HG03571 (cell line): ENCODE measurements around the gene BABAM2.
"Not testable (repeated sequence)": the region's sequence is repeated elsewhere in the genome, so short reads cannot be mapped to it uniquely, and the experiment has no call there.

Source experiments
- ATAC-seq: cut with Tn5 transposase; IDR thresholded peaks from one replicate; pipeline ENCODE4 v1.9.1; 2021; ENCODE audit not compliant: unreplicated experiment

The BABAM2 gene

GRCh38 chr2:28227498-28227897, 337.0 kb downstream of the BABAM2 start:
- no peak for ATAC-seq

DNA sequence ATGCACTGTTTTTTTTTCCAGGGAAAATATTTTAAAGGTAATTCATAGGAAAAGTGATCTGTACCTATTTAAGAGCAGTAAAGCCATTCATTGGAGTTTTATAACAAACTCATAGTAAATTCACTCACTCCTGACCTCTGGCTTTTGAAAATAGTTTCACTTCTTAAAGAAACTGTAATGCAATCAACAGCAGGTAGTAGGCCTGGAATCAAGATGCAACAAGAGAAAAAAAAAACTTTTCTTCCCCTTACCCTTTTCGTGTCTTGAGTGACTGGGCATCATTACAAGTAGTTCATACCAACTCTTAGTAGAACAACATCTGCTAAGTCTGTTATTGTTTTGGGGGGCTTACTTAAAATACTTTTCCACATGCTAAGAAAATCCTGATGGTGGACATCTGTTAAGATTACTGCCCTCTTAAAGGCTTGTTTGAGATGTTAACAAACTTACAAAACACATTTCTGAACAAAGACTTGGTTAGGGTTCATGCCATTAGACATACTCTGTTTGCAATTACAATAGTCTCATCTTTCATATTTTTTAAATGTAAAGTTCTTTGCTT, 338.0 kb downstream of the BABAM2 start:
- ATAC-seq: no peak

DNA sequence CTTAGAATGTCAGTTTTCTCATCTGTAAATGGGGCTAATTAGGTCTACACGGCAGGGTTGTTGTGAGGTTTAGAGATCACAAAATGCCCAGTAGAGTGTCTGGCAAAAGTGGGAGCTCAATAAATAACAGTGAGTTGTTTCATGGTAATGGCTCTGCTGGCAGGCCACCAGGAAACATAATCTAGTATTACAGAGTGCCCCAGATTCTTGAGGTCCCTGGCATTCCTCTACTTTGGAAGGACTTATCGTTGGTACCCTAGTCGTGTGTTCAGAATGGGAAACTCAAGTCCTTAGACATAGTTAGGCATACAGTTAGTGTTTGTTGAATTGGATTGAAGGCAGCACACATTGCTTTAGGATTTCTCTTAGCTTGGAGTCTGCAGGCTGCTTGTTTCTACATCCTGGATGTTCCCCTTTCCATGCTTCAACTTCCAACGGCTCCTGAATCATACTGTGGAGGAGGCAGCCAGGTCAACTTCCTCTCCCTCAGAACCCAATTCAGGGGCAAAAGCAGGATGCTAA, 340.6 kb downstream of the BABAM2 start:
- ATAC-seq: no peak

GRCh38 chr2:28232295-28232694, 341.8 kb downstream of the BABAM2 start:
- ATAC-seq: no peak

GRCh38 chr2:28233164-28233676, 342.7 kb downstream of the BABAM2 start:
- ATAC-seq: no peak

GRCh38 chr2:28234807-28235206, 344.3 kb downstream of the BABAM2 start:
- no peak for ATAC-seq

- ATAC-seq: no peak
Observed at GRCh38 chr2:28239207-28239606, 348.7 kb downstream of the BABAM2 start.

DNA sequence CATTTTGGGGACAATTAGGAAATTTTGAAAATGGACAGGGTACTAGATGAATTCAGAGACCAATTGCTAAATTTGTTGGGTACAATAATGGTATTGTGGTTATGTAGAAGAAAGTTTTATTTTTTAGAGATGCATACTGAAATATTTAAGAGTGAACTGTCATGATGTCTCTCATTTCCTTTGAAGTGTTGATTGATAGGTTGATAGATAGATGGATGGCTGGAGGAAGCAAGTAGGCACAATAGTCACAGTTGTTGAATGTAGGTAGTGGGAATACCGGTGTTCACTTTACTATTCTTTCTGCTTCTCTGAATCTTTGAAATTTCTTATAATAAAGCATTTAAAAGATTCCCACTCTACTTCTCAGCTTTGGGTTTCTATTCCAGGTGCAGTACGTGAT, 350.4 kb downstream of the BABAM2 start:
- ATAC-seq: no peak

DNA sequence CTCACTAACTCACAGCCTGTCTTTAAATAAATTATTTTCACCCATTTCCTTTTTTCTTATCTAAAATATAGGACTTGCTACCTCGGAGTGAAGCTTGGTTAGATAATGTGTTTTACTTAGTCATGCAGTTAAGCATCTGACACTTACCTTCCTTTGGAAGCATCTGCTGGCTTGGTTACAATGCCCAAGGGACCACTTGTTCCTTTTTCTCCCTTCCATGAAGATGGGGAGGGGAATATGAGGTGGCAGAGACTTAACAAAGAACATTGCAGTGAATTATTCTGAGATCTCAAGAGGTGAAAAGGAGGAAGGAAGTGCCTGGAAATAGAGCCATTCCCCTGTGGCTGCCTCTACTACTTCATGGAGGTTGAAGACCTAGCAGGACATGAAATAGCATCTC, 356.8 kb downstream of the BABAM2 start:
- ATAC-seq: no peak

GRCh38 chr2:28247734-28248133, 357.2 kb downstream of the BABAM2 start:
- no peak for ATAC-seq

DNA sequence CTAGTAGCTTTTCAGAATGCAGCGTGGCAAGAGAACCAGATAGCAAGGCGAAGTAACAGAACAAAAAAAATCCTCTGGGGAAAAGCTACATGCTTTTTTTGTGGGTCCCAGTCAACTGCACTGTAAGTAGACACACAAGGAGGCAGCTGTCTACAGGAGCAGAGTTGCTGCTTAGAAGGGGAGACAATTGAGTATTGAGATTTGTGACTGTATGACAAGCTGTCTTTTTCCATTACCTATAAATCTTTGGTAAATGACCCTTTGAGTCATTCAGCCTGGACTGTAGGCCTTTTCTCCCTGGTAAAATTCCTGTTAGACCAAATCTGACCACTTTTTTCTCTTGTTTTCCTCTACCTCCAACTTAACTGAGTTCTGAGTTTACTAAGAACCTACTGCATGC, 358.0 kb downstream of the BABAM2 start:
- no peak for ATAC-seq

GRCh38 chr2:28250006-28250405, 359.5 kb downstream of the BABAM2 start:
- ATAC-seq: no peak

GRCh38 chr2:28251337-28251736, 360.8 kb downstream of the BABAM2 start:
- no peak for ATAC-seq

GRCh38 chr2:28252311-28252710, 361.8 kb downstream of the BABAM2 start:
- ATAC-seq: peak; percentile 92

GRCh38 chr2:28253543-28253942, 363.0 kb downstream of the BABAM2 start:
- no peak for ATAC-seq

DNA sequence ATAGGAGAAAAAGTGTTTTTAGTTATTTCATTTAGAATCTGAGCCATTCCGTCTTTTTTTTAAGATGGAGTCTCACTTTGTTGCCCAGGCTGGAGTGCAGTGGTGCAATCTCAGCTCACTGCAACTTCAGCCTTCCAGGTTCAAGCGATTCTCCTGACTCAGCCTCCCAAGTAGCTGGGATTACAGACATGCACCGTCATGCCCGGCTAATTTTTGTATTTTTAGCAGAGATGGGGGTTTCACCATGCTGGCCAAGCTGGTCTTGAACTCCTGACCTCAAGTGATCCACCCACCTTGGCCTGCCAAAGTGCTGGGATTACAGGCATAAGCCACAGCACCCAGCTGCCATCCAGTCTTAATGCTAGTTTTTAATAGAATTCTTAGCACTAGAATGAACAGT, 364.7 kb downstream of the BABAM2 start:
- ATAC-seq: not testable (repeated sequence)

GRCh38 chr2:28257182-28257581, 366.7 kb downstream of the BABAM2 start:
- no peak for ATAC-seq

- not testable (repeated sequence) for ATAC-seq
Observed at GRCh38 chr2:28259226-28259625, 368.7 kb downstream of the BABAM2 start.

DNA sequence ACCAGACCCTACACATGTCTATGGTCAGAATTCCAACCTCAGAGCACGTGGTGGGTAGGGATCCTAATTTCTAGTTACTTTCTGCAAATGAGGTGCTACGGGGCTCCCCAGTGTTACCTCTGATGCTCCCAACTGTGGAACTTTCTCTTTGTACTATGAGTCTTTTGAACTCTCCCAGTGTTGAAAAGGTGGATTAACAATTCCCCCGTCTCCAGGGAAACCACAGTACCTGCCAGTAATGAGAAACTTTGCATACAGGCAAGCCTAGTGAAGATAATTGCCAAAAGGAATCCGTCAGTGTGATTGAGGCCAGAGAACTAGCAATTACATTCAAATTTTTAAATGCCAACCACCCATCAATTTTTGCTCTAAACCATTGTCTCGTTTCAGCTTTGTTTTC, 373.2 kb downstream of the BABAM2 start:
- no peak for ATAC-seq

DNA sequence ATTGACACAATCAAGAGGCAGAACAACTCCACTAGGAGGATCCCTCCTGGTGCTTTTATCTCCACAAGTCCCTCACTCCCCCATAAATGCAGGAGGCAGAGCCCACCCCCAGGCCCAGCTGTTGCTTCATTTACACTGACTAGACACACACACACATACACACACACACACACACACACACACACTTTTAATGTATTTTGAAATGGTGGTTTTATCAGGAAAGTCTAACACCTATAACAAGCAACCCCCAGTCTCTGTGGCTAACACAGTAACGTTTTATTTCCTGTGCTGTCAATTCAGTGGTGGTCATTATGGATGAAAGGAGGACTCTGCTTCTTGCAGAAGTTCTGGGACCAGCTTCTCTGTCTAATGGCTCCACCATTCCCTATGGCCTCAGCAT, 376.8 kb downstream of the BABAM2 start:
- no peak for ATAC-seq

DNA sequence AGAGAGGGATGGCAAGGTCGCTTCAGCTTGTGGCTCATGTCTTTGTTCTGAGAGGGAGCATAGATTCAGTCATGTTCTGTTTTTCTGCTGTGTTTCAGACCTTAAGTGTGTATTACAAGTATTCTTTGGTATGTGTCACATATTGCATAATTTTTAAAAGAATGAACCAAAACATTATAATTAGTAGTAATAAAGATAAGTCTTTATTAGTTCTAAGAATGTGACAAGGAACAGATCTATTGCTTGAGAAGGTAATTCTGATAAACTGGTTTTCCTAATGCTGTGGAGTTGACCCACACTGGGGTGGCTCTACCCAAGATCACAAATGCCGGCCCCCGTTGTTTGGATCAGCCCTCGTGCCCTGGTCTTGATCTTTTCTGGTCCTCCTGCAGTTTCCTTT, 377.9 kb downstream of the BABAM2 start:
- no peak for ATAC-seq

DNA sequence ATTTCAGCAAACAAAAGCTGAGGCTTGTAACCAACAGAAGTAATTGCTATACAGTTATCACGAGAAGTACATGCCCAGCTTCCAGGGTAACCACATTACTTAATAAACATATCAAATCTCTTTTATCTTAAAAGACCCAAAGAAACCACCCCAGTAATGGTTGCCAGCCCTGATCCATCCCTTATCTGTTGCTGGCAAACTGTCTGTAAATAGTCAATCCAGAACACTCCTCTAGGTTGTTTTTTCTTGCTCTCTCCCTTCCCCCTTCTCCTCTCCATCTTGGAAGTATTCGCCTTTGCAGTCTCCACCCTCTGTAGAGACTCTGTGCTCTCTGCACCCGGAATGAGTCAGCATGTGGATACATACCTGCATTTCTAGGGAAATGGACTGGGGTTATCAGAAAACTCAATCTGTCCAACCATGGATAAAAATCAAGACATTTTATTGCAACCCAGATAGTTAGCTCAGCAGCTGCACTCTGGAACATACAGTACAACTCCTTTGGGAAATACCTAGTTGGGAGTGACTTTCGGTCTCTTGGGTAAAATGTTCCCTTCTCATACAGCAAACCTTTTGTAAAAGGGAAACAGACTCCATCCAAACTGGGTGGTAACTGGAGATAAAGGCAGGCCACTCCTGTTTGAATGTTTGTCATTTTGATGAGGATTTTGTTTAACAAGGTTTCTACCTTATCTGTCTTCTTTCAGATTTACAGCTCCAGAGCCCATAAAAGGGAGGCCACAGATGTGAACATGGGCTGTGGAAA, 378.7 kb downstream of the BABAM2 start:
- ATAC-seq: no peak
